Glomerular endothelial cell (primary cell): Measurements from ENCODE around the gene ERI3. TPM values are rescaled to one million over a fixed set of nuclear protein-coding genes. Genes with fewer than 3 reads are reported as not detected.
"Not testable (repeated sequence)": the region's sequence is repeated elsewhere in the genome, so short reads cannot be mapped to it uniquely, and the experiment has no call there.

Experiments used
- DNase-seq: peaks from one replicate; pipeline ENCODE4 v3.0.0-alpha.2; 2011; ENCODE audit warnings: low read depth, low spot score; ENCODE audit errors: extremely low read depth
- total RNA-seq: library from RNA; depleted of rRNA; stranded (reverse); fragments of >200 nt; gene quantifications from 2 replicates; pipeline ENCODE4 v1.2.3, GENCODE V29; 2015

The ERI3 gene
- total RNA-seq, 1 donor from 2014 or later: 48.7 TPM

GRCh38 chr1:44217809-44218410 is 137.1 kb downstream of the ERI3 start:
- no peak for DNase-seq

GRCh38 chr1:44213222-44214112 is 141.6 kb downstream of the ERI3 start, which contains the start of gene DMAP1:
TSS of gene DMAP1 (plus strand) at chr1:44213471. CDS start at chr1:44213754, 283 bp downstream.
- DNase-seq: peak; percentile 50

GRCh38 chr1:44212355-44213221 is 142.5 kb downstream of the ERI3 start:
- no peak for DNase-seq

DNA sequence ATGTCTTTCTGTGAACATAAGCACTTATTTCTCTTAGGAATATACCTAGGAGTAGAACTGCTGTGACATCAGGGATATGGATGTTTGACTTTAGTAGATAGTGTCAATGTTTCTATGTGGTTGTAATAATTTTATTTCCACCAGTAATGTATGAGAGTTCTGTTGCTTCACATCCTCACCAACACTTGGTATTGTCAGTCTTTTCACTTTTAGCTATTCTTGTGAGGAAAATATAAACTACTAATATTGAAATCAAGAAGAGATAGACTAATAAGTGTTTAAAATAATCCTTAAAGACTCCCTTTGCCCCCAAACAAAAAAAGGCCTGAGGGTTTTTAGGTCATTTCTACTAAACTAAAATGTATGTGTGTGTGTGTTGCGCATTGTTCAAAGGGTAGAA is 144.5 kb downstream of the ERI3 start:
- no peak for DNase-seq

GRCh38 chr1:44208226-44208625 is 146.8 kb downstream of the ERI3 start:
- DNase-seq: no peak

- not testable (repeated sequence) for DNase-seq
Measured at GRCh38 chr1:44206545-44206944, 148.5 kb downstream of the ERI3 start.

- no peak for DNase-seq
Measured at GRCh38 chr1:44200336-44200735, 154.7 kb downstream of the ERI3 start.

- no peak for DNase-seq
Measured at GRCh38 chr1:44174630-44175029, 180.4 kb downstream of the ERI3 start.

Other genes starting within 250 kb of the ERI3 start
- gene KLF17, start 236.4 kb downstream of the ERI3 start, total RNA-seq: not detected in 2 replicates
- not detected in 2 replicates for gene KLF18, start 213.6 kb downstream of the ERI3 start, total RNA-seq
- 48.3 and 48.4 TPM in 2 replicates for gene DMAP1, start 141.8 kb downstream of the ERI3 start, total RNA-seq
- gene RNF220, start 50.0 kb upstream of the ERI3 start, total RNA-seq: 61.8 and 74.3 TPM in 2 replicates